WTC11 (cell line): ENCODE results near the gene MMS22L.

Source experiments
- CTCF ChIP-seq: fragments of 200-600 bp; IDR thresholded peaks from 2 replicates; pipeline ENCODE4 v1.8.0; 2022; ENCODE audit warnings: antibody characterized with exemption
- E2F4 ChIP-seq: sonication (generic); formaldehyde crosslinking; IDR thresholded peaks from 2 replicates; pipeline ENCODE4 v1.8.1; 2022; ENCODE audit warnings: low read depth, mild to moderate bottlenecking, moderate library complexity, missing genetic modification reagents, borderline replicate concordance
- ESRRA ChIP-seq: sonication (generic); formaldehyde crosslinking; IDR thresholded peaks from 2 replicates; pipeline ENCODE4 v1.8.1; 2022; ENCODE audit warnings: mild to moderate bottlenecking, missing genetic modification reagents, borderline replicate concordance
- MXD4 ChIP-seq: fragments of 250-450 bp; sonication (Bioruptor Pico); IDR thresholded peaks from 2 replicates; pipeline ENCODE4 v1.8.0; 2021; ENCODE audit warnings: mild to moderate bottlenecking, moderate library complexity, borderline replicate concordance
- USF2 ChIP-seq: sonication (generic); formaldehyde crosslinking; IDR thresholded peaks from 2 replicates; pipeline ENCODE4 v1.8.1; 2023; ENCODE audit warnings: mild to moderate bottlenecking, missing genetic modification reagents, moderate library complexity
- ZNF317 ChIP-seq: sonication (generic); formaldehyde crosslinking; IDR thresholded peaks from 2 replicates; pipeline ENCODE4 v1.8.1; 2023; ENCODE audit warnings: low read depth, mild to moderate bottlenecking, moderate library complexity, missing genetic modification reagents, borderline replicate concordance
- ZSCAN18 ChIP-seq: fragments of 250-450 bp; sonication (Bioruptor Pico); IDR thresholded peaks from 2 replicates; pipeline ENCODE4 v2.1.2; 2022; ENCODE audit warnings: mild to moderate bottlenecking, moderate library complexity

GRCh38 chr6:97174471-97174870 is 108.5 kb downstream of the MMS22L start:
- no peak for TF ChIP-seq E2F4 (CRISPR knock-in tag)
- no peak for TF ChIP-seq CTCF
- TF ChIP-seq ZSCAN18 (CRISPR knock-in tag), result no peak
- TF ChIP-seq USF2 (CRISPR knock-in tag), result no peak
- TF ChIP-seq MXD4, result no peak
- TF ChIP-seq ZNF317 (CRISPR knock-in tag), result no peak
- TF ChIP-seq ESRRA (CRISPR knock-in tag), result no peak
